HepG2 (cell line): Measurements from ENCODE around the gene DNMT3B. TPM values are rescaled to one million over a fixed set of nuclear protein-coding genes. Genes with fewer than 3 reads are reported as not detected.

Experiments used
- ATAC-seq: fragments of 200-7000 bp; cut with Tn5 transposase; 3 replicates; pipeline ENCODE4 v1.9.1; 2020; ENCODE audit warnings: mild to moderate bottlenecking, moderate library complexity
- BruUV-seq: library from RNA; stranded (reverse); fragments of 400-500 nt; replicated peaks from 2 replicates; lab custom pipeline; 2021; lab: Mats Ljungman, UMichigan
- CTCF ChIA-PET: fragments of 300-600 bp; formaldehyde crosslinking; extraction: SDS; loops from one replicate; lab custom pipeline; 2021; ENCODE audit warnings: low total read pairs, inconsistent platforms, low intra/inter-chr PET ratio; lab: Yijun Ruan, JAX
- POLR2A ChIA-PET: fragments of 350-600 bp; sonication (Branson Sonifier 250); formaldehyde crosslinking; loops from one replicate; lab custom pipeline; 2020; ENCODE audit warnings: antibody characterized with exemption, inconsistent platforms; lab: Yijun Ruan, JAX
- DNase-seq: peaks from one replicate; pipeline ENCODE4 v3.0.0-alpha.2; 2015; ENCODE audit warnings: low spot score
- FAIRE-seq: peaks from 3 replicates; lab custom pipeline; 2011; peaks lifted over from hg19 to GRCh38; lab: Jason Lieb, UNC
- H2AFZ ChIP-seq: one replicate; pipeline ENCODE4 v1.6.1; 2011; ENCODE audit warnings: low read length, inconsistent platforms
- H3K27ac ChIP-seq: fragments of 300-600 bp; 3 replicates; pipeline ENCODE4 v1.8.0; 2011; ENCODE audit warnings: mixed run types, mild to moderate bottlenecking, mixed read lengths, low read length, inconsistent platforms; ENCODE audit not compliant: insufficient read depth; ENCODE audit errors: extremely low read length
- H3K27me3 ChIP-seq, 2 experiments: fragments of 200-600 bp in 1 of 2; 2 replicates in 1 of 2; 3 replicates in 1 of 2; pipeline versions ENCODE4 v1.6.0 to v1.8.0; 2011; ENCODE audit warnings: low read length in 2 of 2, mild to moderate bottlenecking in 2 of 2, moderate library complexity in 2 of 2, inconsistent platforms in 1 of 2; ENCODE audit not compliant: insufficient read depth in 2 of 2, control insufficient read depth in 1 of 2
- H3K36me3 ChIP-seq, 2 experiments: fragments of 200-600 bp in 1 of 2; replicated peaks in 1 of 2; 2 replicates in 1 of 2; 3 replicates in 1 of 2; pipeline versions ENCODE4 v1.5.1 to v1.8.0; 2011; ENCODE audit warnings: low read length in 2 of 2, inconsistent platforms in 1 of 2; ENCODE audit not compliant: insufficient read depth in 2 of 2, control insufficient read depth in 1 of 2
- H3K4me1 ChIP-seq: 2 replicates; pipeline ENCODE4 v1.5.1; 2012; ENCODE audit warnings: low read length, inconsistent platforms; ENCODE audit not compliant: insufficient read depth
- H3K4me2 ChIP-seq: 2 replicates; pipeline ENCODE4 v1.6.0; 2011; ENCODE audit warnings: low read depth, low read length, inconsistent platforms
- H3K4me3 ChIP-seq, 3 experiments: fragments of 200-600 bp in 1 of 3; sonication (generic), shearing (Covaris generic) in 1 of 3; replicated peaks in 1 of 3; 2 replicates each; pipeline ENCODE4 v1.5.1; 2011 to 2016; ENCODE audit warnings: low read length in 3 of 3, inconsistent platforms in 2 of 3, low read depth in 2 of 3, mild to moderate bottlenecking in 2 of 3, control low read depth in 1 of 3, mixed read lengths in 1 of 3; ENCODE audit not compliant: insufficient read depth in 1 of 3
- H3K79me2 ChIP-seq: one replicate; pipeline ENCODE4 v1.6.1; 2011; ENCODE audit warnings: low read length, inconsistent platforms; ENCODE audit not compliant: insufficient read depth
- H3K9ac ChIP-seq: 2 replicates; pipeline ENCODE4 v1.6.0; 2011; ENCODE audit warnings: mild to moderate bottlenecking, low read depth, low read length, inconsistent platforms; ENCODE audit not compliant: insufficient read depth
- H3K9me3 ChIP-seq: 2 replicates; pipeline ENCODE4 v1.5.1; 2012; ENCODE audit warnings: mild to moderate bottlenecking, low read length
- H4K20me1 ChIP-seq: 2 replicates; pipeline ENCODE4 v1.6.0; 2011; ENCODE audit warnings: inconsistent platforms, mild to moderate bottlenecking, low read length, moderate library complexity; ENCODE audit not compliant: insufficient read depth
- ATM ChIP-seq: fragments of 450-650 bp; IDR thresholded peaks from 2 replicates; pipeline ENCODE4 v1.7.1; 2017; ENCODE audit warnings: mild to moderate bottlenecking, borderline replicate concordance
- CEBPB ChIP-seq: IDR thresholded peaks from 2 replicates; pipeline ENCODE4 v1.6.1; 2011; ENCODE audit warnings: low read depth, low read length, improper control_type of control experiment, borderline replicate concordance
- POGZ ChIP-seq: sonication (generic); formaldehyde crosslinking; IDR thresholded peaks from 2 replicates; pipeline ENCODE4 v1.4.0; 2020; ENCODE audit warnings: mild to moderate bottlenecking, missing genetic modification reagents
- ZBTB20 ChIP-seq: sonication (generic); formaldehyde crosslinking; IDR thresholded peaks from 2 replicates; pipeline ENCODE4 v1.8.1; 2023; ENCODE audit warnings: missing genetic modification reagents, low read depth, mild to moderate bottlenecking, borderline replicate concordance
- ZNF263 ChIP-seq: sonication (generic); formaldehyde crosslinking; IDR thresholded peaks from 2 replicates; pipeline ENCODE4 v1.4.0; 2020; ENCODE audit warnings: missing genetic modification reagents
- ZNF557 ChIP-seq: sonication (generic); formaldehyde crosslinking; IDR thresholded peaks from 2 replicates; pipeline ENCODE4 v1.4.0; 2020; ENCODE audit warnings: missing genetic modification reagents
- WGBS: methylation state at CpG from one replicate; pipeline ENCODE4 v1.1.6; 2017; ENCODE audit warnings: low lambda C conversion rate; 5-methylcytosine and 5-hydroxymethylcytosine counted together
- in situ Hi-C: cut with HindIII; loops from 2 replicates; pipeline ENCODE4 v1.10.0; 2017; ENCODE audit warnings: low pct_unique_long_range_greater_than_20kb; ENCODE audit not compliant: extremely low pct_ligation_motif_present
- intact Hi-C: fragments of 100-400 bp; cut with micrococcal nuclease; formaldehyde crosslinking; loops from one replicate; pipeline ENCODE4 v1.10.0; 2022; ENCODE audit not compliant: unreplicated experiment
- polyA plus RNA-seq, 8 experiments: library from polyadenylated mRNA; depleted of rRNA in 3 of 8; stranded (reverse) in 7 of 8; unstranded in 1 of 8; fragments of >200 nt; fragmentation: Illumina TruSeq in 4 of 8; extraction: Trizol in 4 of 8; gene quantifications; 2 replicates each; pipeline versions ENCODE4 v1.2.1 to v1.2.3, GENCODE V29; 2011 to 2016; ENCODE audit warnings: low read depth in 4 of 8, missing spikeins in 1 of 8, mixed read lengths in 1 of 8; ENCODE audit not compliant: insufficient read depth in 1 of 8
- total RNA-seq, 5 experiments: library from RNA; depleted of rRNA; stranded (reverse); fragments of >200 nt; fragmentation: Illumina TruSeq; extraction: Trizol; gene quantifications; 2 replicates each; pipeline ENCODE4 v1.2.3, GENCODE V29; 2016; ENCODE audit warnings: low read depth in 1 of 5
- TF ChIP-seq, protein P1 (sequence below): sonication (generic); formaldehyde crosslinking; IDR thresholded peaks from 2 replicates; pipeline ENCODE4 v1.4.0; 2020; ENCODE audit warnings: missing genetic modification reagents, borderline replicate concordance
- TF ChIP-seq, protein P2 (sequence below): sonication (generic); formaldehyde crosslinking; IDR thresholded peaks from 2 replicates; pipeline ENCODE4 v1.4.0; 2020; ENCODE audit warnings: missing genetic modification reagents, mild to moderate bottlenecking, borderline replicate concordance
- TF ChIP-seq, protein P3 (sequence below): sonication (generic); formaldehyde crosslinking; IDR thresholded peaks from 2 replicates; pipeline ENCODE4 v1.8.0; 2022; ENCODE audit warnings: missing genetic modification reagents, mild to moderate bottlenecking, borderline replicate concordance
- TF ChIP-seq, protein P4 (sequence below): IDR thresholded peaks from 2 replicates; pipeline ENCODE4 v1.6.1; 2016; ENCODE audit warnings: low read depth, borderline replicate concordance
- TF ChIP-seq, protein P5 (sequence below): sonication (generic); formaldehyde crosslinking; IDR thresholded peaks from 2 replicates; pipeline ENCODE4 v1.4.0; 2020; ENCODE audit warnings: missing genetic modification reagents
- TF ChIP-seq, protein P6 (sequence below): IDR thresholded peaks from 2 replicates; pipeline ENCODE4 v1.6.1; 2016; ENCODE audit warnings: low read depth

The DNMT3B gene
- total and polyA plus RNA-seq, 2 of the 13 experiments (the other 11 are each of a cell fraction or from before 2014, with no cell fraction given): 3.8 to 13.9 TPM

DNA sequence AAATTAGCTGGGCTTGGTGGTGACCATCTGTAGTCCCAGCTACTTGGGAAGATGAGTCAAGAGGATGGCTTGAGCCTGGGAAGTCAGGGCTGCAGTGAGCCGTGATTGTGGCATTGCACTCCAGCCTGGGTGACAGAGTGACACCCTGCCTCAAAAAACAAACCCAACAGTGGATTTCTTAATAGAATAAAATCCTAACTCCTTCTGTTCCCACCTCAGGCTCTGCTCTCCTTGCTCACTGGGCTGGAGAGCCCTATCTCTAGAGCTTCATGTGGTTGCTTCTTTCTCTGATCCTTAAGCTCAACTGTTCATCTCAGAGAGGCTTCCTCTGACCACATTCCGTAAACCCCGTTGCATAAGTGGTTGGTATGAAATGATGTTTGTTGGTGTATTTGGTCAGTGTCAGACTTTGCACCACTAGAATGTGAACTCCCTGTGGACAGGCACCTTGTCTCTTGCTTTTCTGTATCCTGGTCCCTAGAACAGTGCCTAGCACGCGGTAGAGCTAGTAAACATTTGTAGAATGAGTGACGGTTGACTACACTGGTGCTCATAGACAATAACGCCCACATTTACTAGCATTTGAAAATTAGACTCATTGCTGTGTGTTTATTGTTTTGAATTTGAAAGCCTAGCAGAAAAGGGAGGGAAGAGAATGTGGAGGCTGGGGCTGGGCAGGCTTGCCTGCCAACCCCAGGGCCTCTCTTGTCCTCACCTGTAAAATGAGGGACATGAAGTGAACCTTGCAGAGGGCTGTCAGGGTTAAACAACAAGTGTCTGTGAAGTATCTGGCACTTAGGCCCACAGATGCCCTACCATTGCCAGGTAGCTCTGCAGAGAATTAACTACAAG, 61.8 kb downstream of the DNMT3B start:
- peaks cover 0 to 4% of the 10 kb centered on the region in 2 experiments; a peak in 1 of 5 replicates for H3K27me3 ChIP-seq
- peaks cover 45% of the 10 kb centered on the region for H3K4me1 ChIP-seq
- CTCF ChIA-PET: no interaction called here
- peaks cover 9 to 25% of the 10 kb centered on the region in 2 experiments for H3K36me3 ChIP-seq
- DNase-seq: peak; percentile 78
- H3K9me3 ChIP-seq: peaks cover 6% of the 10 kb centered on the region; the same call in 1 of the 2 replicates
- intact Hi-C loops (loop anchor here (2.0 kb wide), 1 partner anchor 63 kb away; no protein-coding TSS in a partner anchor), in situ Hi-C loops (no loop called here)
- peaks cover 73% of the 10 kb centered on the region for H3K79me2 ChIP-seq
- H3K9ac ChIP-seq: no peak overlapping the region
- no peak overlapping the region for H2AFZ ChIP-seq
- peak overlapping the region; percentile 12 for H3K27ac ChIP-seq
- peak; percentile 4 for ATAC-seq
- no peak overlapping the region for H3K4me3 ChIP-seq
- BruUV-seq: no TSS peak
- peak overlapping the region; percentile 98; the same call in 1 of the 2 replicates for H3K4me2 ChIP-seq
- WGBS: 86% methylated on average over 7 of the region's 7 CpGs
- POLR2A ChIA-PET: no interaction called here
- peaks cover 34% of the 10 kb centered on the region for H4K20me1 ChIP-seq
- FAIRE-seq: no peak
- TF ChIP-seq CEBPB (peak; percentile 83), ATM (peak; percentile 58; the same call in 1 of the 2 replicates), ZBTB20 (CRISPR knock-in tag) (peak; percentile 57; the same call in 1 of the 2 replicates), ZNF557 (no peak), ZNF263 (CRISPR knock-in tag) (no peak), POGZ (peak; percentile 69)
- TF ChIP-seq, protein P1, sequence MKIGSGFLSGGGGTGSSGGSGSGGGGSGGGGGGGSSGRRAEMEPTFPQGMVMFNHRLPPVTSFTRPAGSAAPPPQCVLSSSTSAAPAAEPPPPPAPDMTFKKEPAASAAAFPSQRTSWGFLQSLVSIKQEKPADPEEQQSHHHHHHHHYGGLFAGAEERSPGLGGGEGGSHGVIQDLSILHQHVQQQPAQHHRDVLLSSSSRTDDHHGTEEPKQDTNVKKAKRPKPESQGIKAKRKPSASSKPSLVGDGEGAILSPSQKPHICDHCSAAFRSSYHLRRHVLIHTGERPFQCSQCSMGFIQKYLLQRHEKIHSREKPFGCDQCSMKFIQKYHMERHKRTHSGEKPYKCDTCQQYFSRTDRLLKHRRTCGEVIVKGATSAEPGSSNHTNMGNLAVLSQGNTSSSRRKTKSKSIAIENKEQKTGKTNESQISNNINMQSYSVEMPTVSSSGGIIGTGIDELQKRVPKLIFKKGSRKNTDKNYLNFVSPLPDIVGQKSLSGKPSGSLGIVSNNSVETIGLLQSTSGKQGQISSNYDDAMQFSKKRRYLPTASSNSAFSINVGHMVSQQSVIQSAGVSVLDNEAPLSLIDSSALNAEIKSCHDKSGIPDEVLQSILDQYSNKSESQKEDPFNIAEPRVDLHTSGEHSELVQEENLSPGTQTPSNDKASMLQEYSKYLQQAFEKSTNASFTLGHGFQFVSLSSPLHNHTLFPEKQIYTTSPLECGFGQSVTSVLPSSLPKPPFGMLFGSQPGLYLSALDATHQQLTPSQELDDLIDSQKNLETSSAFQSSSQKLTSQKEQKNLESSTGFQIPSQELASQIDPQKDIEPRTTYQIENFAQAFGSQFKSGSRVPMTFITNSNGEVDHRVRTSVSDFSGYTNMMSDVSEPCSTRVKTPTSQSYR (CRISPR knock-in tag): peak; percentile 33; the same call in 1 of the 2 replicates
- TF ChIP-seq, protein P2, sequence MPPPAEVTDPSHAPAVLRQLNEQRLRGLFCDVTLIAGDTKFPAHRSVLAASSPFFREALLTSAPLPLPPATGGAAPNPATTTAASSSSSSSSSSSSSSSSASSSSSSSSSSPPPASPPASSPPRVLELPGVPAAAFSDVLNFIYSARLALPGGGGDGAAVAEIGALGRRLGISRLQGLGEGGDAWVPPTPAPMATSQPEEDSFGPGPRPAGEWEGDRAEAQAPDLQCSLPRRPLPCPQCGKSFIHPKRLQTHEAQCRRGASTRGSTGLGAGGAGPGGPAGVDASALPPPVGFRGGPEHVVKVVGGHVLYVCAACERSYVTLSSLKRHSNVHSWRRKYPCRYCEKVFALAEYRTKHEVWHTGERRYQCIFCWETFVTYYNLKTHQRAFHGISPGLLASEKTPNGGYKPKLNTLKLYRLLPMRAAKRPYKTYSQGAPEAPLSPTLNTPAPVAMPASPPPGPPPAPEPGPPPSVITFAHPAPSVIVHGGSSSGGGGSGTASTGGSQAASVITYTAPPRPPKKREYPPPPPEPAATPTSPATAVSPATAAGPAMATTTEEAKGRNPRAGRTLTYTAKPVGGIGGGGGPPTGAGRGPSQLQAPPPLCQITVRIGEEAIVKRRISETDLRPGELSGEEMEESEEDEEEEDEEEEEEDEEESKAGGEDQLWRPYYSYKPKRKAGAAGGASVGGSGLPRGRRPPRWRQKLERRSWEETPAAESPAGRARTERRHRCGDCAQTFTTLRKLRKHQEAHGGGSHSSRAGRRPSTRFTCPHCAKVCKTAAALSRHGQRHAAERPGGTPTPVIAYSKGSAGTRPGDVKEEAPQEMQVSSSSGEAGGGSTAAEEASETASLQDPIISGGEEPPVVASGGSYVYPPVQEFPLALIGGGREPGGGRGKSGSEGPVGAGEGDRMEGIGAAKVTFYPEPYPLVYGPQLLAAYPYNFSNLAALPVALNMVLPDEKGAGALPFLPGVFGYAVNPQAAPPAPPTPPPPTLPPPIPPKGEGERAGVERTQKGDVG (CRISPR knock-in tag): peak; percentile 79; the same call in 1 of the 2 replicates
- TF ChIP-seq, protein P3, sequence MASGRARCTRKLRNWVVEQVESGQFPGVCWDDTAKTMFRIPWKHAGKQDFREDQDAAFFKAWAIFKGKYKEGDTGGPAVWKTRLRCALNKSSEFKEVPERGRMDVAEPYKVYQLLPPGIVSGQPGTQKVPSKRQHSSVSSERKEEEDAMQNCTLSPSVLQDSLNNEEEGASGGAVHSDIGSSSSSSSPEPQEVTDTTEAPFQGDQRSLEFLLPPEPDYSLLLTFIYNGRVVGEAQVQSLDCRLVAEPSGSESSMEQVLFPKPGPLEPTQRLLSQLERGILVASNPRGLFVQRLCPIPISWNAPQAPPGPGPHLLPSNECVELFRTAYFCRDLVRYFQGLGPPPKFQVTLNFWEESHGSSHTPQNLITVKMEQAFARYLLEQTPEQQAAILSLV (CRISPR knock-in tag): no peak
- TF ChIP-seq, protein P4, sequence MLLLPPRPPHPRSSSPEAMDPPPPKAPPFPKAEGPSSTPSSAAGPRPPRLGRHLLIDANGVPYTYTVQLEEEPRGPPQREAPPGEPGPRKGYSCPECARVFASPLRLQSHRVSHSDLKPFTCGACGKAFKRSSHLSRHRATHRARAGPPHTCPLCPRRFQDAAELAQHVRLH: no peak
- TF ChIP-seq, protein P5, sequence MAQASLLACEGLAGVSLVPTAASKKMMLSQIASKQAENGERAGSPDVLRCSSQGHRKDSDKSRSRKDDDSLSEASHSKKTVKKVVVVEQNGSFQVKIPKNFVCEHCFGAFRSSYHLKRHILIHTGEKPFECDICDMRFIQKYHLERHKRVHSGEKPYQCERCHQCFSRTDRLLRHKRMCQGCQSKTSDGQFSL: no peak
- TF ChIP-seq, protein P6, sequence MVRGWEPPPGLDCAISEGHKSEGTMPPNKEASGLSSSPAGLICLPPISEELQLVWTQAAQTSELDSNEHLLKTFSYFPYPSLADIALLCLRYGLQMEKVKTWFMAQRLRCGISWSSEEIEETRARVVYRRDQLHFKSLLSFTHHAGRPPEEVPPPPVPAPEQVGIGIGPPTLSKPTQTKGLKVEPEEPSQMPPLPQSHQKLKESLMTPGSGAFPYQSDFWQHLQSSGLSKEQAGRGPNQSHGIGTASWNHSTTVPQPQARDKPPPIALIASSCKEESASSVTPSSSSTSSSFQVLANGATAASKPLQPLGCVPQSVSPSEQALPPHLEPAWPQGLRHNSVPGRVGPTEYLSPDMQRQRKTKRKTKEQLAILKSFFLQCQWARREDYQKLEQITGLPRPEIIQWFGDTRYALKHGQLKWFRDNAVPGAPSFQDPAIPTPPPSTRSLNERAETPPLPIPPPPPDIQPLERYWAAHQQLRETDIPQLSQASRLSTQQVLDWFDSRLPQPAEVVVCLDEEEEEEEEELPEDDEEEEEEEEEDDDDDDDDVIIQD (CRISPR knock-in tag): peak; percentile 90; the same call in 1 of the 2 replicates
